ENCODE data around the gene PRSS16.
"Not testable (repeated sequence)": the region's sequence is repeated elsewhere in the genome, so short reads cannot be mapped to it uniquely, and the experiment has no call there.

The PRSS16 gene

DNA sequence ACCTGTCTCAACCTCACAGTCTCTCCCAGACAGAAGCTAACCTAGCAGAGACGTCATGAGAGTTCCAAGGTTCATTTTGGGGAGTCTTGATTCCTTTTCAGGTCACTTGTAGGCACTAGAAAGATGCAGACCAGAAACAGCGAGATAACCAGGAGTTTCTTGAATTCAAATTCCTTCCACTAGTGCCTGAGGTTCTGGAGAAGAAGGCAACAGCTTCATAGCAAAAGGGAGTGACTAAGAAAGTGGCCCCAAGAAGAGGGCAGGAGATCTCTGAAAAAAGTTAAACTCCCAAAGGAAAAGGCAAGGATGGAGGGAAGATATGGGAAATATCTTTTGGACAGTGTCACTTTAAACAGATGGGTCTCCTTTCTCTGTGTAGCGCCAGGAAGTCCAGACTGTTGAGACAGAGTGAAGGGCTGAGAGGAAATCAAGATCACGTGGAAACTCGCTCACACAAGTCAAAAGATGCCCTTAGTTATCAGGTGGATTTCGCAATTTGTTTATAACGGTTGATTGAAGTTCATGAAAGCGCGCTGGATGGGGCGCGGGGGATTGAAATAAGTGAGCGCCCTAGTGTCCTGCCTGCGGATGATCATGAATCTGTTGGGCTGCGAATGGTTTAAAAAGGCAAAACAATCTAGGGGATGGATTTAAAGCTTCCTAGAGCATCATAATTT, 4.8 kb upstream of the PRSS16 start:
- DNase-seq (ENCODE audit: low read depth): no peak

DNA sequence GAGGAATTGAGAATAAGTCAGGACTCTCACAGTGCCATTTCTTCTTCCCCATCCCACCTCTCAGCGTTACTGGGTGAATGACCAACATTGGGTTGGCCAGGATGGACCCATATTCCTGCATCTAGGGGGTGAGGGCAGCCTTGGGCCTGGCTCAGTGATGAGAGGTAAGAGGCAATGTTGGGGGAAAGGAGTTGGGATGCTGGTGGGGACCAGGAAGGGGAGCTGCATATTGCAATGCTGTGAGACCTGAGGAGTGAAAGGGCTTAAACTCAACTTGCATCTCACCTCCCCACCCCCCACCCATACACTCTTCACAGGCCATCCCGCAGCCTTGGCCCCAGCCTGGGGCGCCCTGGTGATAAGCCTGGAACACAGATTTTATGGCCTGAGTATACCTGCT, 1.3 kb downstream of the PRSS16 start:
- DNase-seq (ENCODE audit: low read depth): no peak

DNA sequence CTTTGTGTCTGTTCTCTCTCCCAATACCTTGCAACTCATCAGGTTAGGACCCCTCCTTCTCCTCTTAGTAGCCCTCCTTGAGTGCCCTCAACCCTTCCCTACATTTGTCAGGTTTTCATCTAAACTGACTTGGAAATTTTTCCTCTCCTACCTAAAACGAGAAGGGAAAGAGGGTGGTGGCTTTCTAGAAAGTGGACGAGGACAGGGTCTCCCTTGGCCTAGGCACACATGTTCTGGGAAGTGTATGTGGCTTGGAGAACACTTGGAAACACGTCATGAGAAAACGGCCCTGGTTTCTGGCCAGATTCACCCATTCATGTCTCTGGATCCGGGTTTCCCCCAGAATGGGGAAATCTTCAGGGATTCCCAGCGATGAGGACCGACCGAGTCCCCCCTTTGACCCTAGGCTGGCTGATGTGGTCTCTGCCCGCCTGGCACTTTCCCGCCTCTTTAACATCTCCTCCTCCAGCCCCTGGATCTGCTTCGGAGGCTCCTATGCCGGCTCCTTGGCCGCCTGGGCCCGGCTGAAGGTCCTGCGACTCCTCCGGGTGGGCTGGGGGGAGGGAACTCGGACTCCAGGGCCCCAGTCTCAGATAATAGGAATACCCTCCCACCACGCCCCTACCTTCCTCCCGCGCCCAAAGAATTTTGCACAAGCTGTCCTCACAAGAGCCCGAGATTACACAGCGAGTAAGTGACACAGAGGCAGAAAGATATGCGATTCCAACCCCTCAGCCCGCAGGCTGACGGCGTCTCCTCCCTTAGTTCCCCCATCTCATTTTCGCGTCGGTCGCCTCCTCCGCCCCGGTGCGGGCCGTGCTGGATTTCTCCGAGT, 3.0 kb downstream of the PRSS16 start:
- no peak for DNase-seq (ENCODE audit: low read depth)

DNA sequence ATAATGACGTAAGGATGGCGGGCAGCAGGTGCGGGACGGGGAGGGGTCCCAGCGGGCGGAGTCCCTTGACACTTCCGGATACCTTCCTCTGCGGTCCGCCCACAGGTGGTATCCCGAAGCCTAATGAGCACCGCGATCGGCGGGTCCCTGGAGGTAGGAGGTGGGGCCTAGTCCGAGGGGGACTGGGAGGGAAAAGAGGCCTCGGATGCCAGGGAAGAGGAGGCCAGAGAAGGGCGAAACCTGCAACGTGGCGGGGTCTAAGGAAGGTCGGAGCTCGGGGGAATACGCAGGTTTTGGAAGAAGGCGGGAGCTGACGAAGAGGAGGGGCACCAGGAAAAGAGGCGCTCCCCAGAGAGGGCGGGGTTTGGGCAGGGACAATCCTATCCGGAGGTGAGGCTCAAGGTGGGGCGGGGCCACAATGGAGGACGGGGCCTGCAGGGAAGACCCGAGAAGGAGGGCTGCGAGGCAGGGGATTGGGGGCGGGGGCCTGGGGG, 3.7 kb downstream of the PRSS16 start:
- peak; percentile 47 for DNase-seq (ENCODE audit: low read depth)

DNA sequence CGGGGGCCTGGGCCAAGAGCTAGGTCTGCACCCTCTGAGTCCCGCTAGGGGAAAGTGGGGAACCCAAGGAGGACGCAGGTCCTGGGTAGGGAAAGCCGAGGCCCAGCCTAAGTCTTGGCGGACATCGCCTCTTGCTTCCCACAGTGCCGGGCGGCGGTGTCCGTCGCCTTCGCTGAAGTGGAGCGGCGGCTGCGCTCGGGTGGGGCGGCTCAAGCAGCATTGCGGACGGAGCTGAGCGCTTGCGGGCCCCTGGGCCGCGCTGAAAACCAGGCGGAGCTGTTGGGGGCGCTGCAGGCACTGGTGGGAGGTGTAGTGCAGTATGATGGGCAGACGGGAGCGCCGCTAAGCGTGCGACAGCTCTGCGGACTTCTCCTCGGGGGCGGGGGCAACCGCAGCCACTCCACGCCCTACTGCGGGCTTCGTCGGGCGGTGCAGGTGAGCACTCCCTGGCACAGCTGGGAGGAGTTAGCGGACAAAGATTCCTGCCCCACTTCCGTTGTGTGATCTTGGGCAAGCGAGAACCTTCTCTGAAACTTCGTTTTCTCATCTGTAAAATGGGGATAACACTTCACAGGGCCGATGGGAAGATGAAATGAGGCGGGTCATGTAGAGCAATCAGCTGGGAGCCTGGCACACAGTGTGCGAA, 4.2 kb downstream of the PRSS16 start:
- DNase-seq (ENCODE audit: low read depth): peak; percentile 41

DNA sequence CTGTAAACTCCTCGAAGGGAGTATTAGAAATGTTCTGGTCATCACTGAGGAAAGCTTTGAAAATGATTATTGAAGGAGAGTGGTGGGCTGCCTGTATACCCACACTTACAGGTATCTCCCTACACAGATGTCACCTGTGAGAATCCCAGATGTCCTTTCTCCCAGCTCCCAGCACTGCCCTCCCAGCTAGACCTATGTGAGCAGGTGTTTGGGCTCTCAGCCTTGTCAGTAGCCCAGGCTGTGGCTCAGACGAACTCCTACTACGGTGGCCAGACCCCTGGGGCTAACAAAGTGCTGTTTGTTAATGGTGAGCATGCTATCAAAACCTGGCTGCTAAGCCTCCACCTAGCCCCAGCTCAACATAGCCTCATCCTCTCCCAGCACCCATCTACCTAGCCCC, 7.1 kb downstream of the PRSS16 start:
- no peak for DNase-seq (ENCODE audit: low read depth)

DNA sequence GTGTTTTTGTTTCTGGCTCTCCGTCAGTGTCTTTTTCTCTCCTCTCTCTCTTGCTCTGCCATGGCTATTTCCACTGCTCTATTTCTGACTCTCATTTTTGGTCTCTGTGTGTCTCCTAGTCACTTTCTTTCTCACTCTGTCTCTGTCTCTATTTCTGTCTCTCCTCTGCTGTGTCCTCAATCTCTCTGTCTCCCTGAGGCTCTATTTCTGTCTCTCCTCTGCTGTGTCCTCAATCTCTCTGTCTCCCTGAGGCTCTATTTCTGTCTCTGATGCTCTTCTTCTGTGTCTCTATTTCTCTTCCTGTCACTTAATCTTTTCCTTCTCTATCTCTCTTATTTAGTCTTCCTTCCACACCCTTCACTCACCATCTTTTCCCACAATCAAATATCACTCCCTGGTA, 8.4 kb downstream of the PRSS16 start:
- DNase-seq (ENCODE audit: low read depth): no peak

DNA sequence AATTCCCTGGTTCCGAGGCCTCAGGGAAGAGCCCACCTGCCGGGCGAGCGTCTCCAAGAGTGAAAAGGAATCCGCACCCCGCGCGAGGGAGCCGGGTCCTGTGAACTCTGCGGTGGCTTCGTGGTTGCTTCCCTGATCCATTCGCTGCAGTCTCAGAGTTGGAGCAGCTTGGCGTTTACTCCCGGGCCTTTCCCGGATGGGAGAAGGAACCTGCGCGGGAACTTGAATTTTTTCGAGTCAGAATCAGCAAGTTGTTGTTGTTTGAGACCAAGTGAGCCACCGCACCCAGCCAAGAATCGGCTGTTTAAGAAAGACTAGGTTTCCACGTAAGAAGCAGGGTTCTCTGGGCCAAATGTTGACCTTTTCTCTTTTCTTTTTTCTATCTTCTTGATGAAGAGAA, 12.9 kb downstream of the PRSS16 start:
- peak; percentile 14 for DNase-seq (ENCODE audit: low read depth)

DNA sequence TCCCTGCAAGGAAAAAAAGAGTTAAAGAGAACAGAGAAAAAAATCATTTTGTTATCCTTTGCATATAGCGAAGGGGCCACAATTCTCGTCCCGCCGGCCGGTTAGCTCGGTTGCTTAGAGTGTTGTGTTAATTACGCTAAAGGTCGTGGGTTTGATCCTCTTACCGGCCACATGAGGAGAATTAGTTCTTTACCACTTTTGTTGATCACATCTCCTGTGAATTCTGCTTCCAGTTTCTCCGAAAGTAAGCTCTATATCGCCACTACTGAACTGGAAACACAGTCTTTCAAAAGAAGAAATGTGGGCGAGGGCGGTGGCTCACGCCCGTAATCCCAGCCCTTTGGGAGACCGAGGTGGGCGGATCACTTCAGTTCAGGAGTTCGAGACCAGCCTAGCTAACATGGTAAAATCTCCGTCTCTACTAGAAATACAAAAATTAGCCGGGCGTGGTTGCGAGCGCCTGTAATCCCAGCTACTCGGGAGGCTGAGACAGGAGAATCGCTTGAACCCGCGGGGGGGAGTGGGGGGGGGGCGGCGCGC, 13.4 kb downstream of the PRSS16 start:
- no peak for DNase-seq (ENCODE audit: low read depth)

DNA sequence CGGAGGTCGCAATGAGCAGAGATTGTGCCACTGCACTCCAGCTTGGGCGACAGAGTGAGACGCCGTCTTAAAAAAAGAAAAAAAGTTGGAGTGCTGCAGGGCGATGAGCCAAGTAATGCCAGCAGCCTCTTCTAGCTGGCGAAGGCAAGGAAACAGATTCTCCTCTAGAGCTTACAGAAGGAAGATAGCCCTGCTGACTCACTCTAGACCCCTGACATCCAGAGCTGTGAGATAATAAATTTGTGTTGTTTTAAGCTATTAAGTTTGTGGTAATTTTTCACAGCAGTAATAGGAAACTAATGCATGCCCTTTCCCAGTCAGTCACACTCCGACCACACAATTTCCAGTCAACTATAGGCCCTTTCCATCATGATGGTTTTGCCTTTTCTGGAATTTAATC, 16.4 kb downstream of the PRSS16 start:
- no peak for DNase-seq (ENCODE audit: low read depth)

DNA sequence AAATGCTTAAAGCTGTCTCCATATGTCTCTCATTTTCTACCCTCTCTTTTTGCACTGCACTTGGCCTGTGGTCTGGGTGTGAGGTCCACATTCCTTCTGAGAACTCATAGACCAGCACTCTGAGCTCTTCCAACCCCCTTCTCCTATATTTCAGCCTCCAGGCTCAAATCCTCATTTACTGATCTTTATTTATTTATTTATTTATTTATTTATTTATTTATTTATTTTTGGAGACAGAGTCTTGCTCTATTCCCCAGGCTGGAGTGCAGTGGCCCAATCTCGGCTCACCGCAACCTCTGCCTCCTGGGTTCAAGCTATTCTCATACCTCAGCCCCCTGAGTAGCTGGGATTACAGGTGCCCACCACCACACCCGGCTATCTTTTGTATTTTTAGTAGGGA, 19.5 kb downstream of the PRSS16 start:
- DNase-seq (ENCODE audit: low read depth): not testable (repeated sequence)

DNA sequence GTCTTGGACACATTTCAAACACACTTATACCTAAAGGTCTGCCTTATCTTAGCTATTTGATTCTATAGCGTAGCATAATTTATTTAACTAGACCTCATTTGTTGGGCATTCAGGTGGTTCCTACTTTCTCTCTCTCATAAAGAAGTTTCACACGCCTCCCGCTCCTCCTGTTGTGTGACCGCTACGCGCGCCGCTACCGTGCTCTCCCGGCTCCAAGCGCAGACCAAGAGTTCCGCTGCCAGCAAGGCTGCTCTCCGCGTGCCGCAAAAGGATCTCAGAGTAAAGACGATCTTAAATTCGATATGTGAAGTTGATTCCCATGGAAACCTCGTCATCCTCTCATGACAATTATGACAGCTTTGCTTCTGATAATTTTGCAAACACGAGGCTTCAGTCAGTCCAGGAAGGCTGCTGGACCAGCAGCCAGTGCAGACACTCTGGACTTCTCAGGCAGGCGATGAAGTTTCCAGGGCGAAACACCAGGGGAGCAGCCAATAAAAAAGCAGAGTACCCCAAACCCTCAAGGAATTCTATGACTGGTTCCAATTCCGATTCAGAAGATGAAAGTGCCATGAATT, 20.4 kb downstream of the PRSS16 start:
- DNase-seq (ENCODE audit: low read depth): no peak

DNA sequence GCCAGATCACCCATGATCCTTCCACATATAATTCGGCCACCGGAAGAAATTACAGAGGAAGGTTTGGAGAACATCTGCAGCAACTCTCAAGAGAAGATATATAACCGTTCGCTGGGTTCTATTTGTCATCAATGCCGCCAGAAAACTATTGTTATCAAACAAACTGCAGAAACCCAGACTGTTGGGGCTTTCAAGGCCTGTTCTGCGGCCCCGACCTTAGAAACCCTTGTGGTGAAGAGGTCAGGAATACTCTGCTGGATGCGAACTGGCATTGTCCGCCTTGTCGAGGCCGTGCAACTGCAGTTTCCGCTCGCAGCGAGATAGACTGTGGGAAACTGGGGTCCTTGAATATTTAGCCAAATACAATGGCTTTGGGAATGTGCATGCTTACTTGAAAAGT, 21.3 kb downstream of the PRSS16 start:
- DNase-seq (ENCODE audit: low read depth): no peak

DNA sequence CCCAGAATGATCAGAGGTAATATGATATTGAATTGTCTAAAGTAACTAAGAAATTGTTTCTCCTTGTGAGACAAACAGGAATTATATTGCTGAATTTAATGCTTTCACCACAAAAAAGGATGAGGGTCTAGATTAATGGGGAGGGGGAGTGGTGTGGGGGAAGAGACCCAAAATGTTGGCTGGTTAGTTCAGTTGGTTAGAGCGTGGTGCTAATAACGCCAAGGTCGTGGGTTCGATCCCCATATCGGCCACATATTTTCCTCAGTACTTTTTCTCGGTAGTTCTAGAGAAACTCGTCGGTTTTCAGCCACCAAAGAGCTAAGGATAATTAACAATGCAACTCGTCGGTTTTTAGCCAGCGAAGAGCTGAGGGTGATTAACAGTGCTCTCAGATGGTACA, 26.3 kb downstream of the PRSS16 start:
- no peak for DNase-seq (ENCODE audit: low read depth)

DNA sequence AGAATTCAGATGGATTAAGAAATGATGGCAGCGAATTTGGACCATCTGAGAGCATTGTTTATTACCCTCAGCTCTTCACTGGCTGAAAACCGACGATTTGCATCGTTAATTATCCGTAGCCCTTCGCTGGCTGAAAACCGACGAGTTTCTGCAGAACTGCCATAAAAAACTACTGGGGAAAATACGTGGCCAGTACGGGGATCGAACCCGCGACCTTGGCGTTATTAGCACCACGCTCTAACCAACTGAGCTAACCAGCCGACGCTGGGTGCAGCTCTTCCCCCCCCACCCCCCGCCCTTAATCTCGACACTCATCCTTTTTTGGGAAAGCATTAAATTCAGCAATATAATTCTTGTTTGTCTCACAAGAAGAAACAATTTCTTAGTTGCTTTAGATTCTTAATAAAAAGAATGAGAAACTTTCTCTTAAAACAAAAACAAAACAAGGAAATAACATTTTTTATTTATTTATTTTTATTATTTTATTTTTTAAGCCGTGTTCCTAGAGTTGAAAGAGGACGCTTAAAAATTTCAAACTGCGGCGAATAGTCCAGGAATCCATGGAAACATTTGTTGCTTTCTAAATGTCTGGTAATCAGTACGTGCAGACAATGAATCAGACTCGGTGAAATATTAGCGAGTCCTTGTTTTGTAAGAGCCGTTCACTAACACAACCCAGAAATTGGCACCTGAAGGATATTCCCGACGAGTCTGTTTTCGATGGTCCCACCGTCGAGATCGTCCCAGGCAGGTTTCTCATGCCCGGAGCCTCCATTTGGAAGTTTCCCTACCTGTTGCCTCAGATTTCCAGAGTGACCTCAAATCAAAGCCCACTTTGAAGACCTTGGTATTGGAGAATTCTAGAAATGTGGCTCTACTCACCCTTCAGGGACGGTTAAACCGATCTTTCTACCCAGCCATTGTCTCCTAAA, 27.8 kb downstream of the PRSS16 start:
- peak; percentile 18 for DNase-seq (ENCODE audit: low read depth)

DNA sequence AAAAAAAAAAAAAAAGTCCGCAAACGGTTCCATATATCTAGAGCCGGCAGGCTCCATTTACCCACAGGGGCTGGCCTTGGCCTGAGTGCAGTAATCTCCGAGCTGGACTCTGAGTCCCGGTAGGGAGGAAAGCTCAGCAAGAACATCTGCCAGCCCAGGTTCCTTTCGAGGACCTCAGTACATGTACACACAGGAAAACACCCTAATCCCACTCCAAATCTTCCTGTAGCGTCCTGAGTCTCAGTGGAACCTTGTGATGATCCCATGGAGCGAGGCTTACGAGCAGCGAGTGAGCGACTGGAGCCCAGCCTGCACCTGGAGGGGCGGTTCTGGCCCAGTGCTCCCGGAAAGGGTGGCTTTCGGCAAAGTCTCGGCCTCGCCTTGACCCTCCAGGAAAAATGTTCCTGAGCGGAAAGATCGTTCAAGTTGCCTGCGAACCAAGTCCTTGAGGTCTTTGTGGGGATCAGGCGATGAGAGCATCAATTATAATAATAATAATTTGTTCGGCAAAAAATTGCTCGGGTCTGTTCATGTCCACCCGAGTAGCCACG, 32.1 kb downstream of the PRSS16 start:
- no peak for DNase-seq (ENCODE audit: low read depth)

DNA sequence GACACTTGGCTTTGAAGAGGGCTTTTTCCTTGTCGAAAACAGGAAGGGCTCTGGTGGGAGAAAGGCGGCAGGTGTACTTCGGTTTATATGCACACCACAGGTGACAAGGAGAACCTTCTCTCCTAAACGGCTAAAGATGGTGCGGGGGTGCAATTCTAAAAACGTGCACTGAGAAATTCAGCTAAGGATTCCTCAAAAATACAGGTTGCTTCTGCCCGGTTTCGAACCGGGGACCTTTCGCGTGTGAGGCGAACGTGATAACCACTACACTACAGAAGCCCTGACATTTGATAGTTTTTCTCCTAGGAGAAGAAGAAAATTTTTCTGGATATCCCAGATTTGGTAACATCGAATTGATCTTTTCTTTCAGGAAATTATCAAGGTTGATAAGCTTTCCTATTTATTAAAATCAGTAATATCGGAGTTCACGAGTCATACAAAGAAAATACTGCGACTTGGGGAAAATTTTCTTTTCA, 32.6 kb downstream of the PRSS16 start:
- DNase-seq (ENCODE audit: low read depth): peak; percentile 58

DNA sequence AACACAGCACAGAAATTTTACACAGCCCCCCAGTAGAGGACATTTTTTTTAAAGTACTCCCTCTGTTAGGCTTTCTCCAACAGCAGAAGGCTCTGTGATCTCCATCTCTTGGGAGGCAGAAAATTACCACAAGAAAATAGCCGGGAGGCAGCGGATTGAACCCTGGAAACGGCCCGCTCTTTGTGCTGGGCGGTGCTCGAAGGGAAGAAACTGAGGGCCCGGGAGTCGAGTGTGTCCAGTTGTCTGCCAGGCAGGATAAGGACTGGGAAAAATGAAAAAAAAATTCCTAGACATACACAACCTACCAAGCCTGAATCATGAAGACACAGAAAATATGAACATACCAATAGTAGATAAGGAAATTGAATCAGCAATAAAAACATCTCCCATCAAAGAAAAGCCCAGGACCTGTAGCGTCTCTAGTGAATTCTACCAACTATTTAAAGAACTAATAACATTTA, 33.1 kb downstream of the PRSS16 start:
- DNase-seq (ENCODE audit: low read depth): peak; percentile 9

DNA sequence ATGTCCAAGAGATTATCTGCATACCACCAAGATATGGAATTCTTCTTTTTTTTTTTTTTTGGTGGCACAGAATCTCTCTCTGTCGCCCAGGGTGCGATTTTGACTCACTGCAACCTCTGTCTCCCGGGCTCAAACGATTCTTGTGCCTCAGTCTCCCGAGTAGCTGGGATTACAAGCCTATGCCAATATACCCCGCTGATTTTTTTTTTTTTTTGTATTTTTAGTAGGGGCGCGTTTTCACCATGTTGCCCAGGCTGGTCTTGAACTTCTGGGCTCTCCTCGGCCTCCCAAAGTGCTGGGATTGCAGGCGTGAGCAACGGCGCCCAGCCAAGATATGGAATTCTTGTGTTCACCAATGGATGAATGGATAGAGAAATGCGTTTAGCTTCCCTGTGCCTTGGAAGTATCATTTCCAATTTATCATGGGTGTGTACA, 33.6 kb downstream of the PRSS16 start:
- DNase-seq (ENCODE audit: low read depth): no peak

DNA sequence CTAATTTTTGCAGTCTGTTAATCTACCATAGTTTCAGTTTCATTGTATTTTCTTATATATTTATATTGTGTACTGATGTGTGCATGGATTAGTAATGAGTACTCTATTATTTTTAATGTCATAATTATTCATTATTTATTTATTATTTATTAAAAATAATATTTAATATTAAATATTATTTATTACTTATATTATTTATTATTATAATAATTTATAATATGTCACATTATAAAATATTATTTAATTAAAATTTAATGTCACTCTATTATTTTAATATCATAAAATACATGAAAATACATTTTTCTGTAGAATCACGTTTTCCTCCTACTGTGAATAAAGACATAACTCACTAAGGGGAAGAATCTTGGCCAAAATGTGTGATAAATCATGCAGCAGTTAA, 34.1 kb downstream of the PRSS16 start:
- no peak for DNase-seq (ENCODE audit: low read depth)

DNA sequence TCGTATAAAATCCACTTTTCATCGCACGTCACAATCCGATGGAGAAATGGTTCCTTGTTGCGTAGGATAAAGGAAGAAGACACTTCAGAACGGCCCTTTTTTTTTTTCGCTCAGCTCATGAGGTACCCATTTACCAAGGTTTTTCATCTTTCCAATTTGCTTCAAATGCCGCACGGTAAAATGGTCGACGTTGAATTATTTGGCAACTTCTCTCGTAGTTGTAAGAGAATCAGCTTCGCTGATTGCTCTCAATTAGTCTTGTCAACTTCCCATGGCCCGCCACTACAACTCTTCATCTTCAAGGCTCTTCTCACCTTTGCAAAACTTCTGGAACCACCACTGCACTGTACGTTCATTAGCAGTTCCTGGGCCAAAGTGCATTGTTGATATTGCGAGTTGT, 35.8 kb downstream of the PRSS16 start:
- no peak for DNase-seq (ENCODE audit: low read depth)
